GM23248 (cell line): Measurements from ENCODE around the gene VCPKMT. TPM values are rescaled to one million over a fixed set of nuclear protein-coding genes. Genes with fewer than 3 reads are reported as not detected.

Experiments used
- DNase-seq: peaks from one replicate; pipeline ENCODE4 v3.0.0-alpha.2; 2015
- H2AFZ ChIP-seq: fragments of 200-600 bp; sonication (generic); 2 replicates; pipeline ENCODE4 v1.6.1; 2016; ENCODE audit warnings: antibody characterized with exemption
- H3F3A ChIP-seq: fragments of 200-600 bp; sonication (generic); 2 replicates; pipeline ENCODE4 v1.6.1; 2016; ENCODE audit warnings: mild to moderate bottlenecking, antibody characterized with exemption, mixed run types; ENCODE audit not compliant: insufficient read depth
- H3K27ac ChIP-seq: fragments of 200-600 bp; sonication (generic); 2 replicates; pipeline ENCODE4 v1.5.1; 2016; ENCODE audit warnings: mild to moderate bottlenecking
- H3K27me3 ChIP-seq: fragments of 200-600 bp; sonication (generic); replicated peaks from 2 replicates; pipeline ENCODE4 v1.6.1; 2016; ENCODE audit warnings: mild to moderate bottlenecking; ENCODE audit not compliant: insufficient read depth
- H3K36me3 ChIP-seq: fragments of 200-600 bp; sonication (generic); 2 replicates; pipeline ENCODE4 v1.6.1; 2016; ENCODE audit warnings: low read depth, mild to moderate bottlenecking
- H3K4me1 ChIP-seq: fragments of 200-600 bp; sonication (generic); 2 replicates; pipeline ENCODE4 v1.6.1; 2016; ENCODE audit warnings: mild to moderate bottlenecking; ENCODE audit not compliant: insufficient read depth
- H3K4me2 ChIP-seq: fragments of 200-600 bp; sonication (generic); one replicate; pipeline ENCODE4 v1.6.1; 2016; ENCODE audit warnings: mild to moderate bottlenecking; ENCODE audit not compliant: unreplicated experiment
- H3K4me3 ChIP-seq: fragments of 200-600 bp; sonication (generic); 2 replicates; pipeline ENCODE4 v1.5.1; 2016; ENCODE audit warnings: mild to moderate bottlenecking
- H3K79me2 ChIP-seq: fragments of 200-600 bp; sonication (generic); 2 replicates; pipeline ENCODE4 v1.6.1; 2016; ENCODE audit warnings: mild to moderate bottlenecking; ENCODE audit not compliant: insufficient read depth
- H3K9ac ChIP-seq: fragments of 200-600 bp; sonication (generic); 2 replicates; pipeline ENCODE4 v1.6.1; 2016; ENCODE audit warnings: mild to moderate bottlenecking
- H3K9me2 ChIP-seq: fragments of 200-600 bp; sonication (generic); 2 replicates; pipeline ENCODE4 v1.6.1; 2016; ENCODE audit warnings: mixed run types, mild to moderate bottlenecking, moderate library complexity; ENCODE audit not compliant: insufficient read depth
- H3K9me3 ChIP-seq: fragments of 200-600 bp; sonication (generic); one replicate; pipeline ENCODE4 v1.6.1; 2017; ENCODE audit warnings: low read depth
- H4K20me1 ChIP-seq: fragments of 200-600 bp; sonication (generic); 2 replicates; pipeline ENCODE4 v1.6.0; 2016; ENCODE audit not compliant: insufficient read depth
- EZH2 ChIP-seq: fragments of 200-600 bp; sonication (generic); IDR thresholded peaks from 2 replicates; pipeline ENCODE4 v1.6.1; 2018; ENCODE audit warnings: antibody characterized with exemption, mild to moderate bottlenecking; ENCODE audit not compliant: insufficient read depth, poor library complexity, severe bottlenecking
- EZH2phosphoT487 ChIP-seq: fragments of 200-600 bp; sonication (generic); IDR thresholded peaks from 2 replicates; pipeline ENCODE4 v1.6.1; 2018; ENCODE audit warnings: antibody characterized with exemption, moderate library complexity, mild to moderate bottlenecking, low read depth; ENCODE audit not compliant: insufficient read depth
- WGBS, 2 experiments: methylation state at CpG; one replicate each; pipeline ENCODE4 v1.1.6; 2015 to 2017; ENCODE audit warnings: low lambda C conversion rate in 2 of 2, low coverage in 1 of 2; ENCODE audit errors: missing lambda C conversion rate in 2 of 2; 5-methylcytosine and 5-hydroxymethylcytosine counted together
- in situ Hi-C: fragments of 300-500 bp; cut with MboI; formaldehyde crosslinking; loops from 2 replicates; pipeline ENCODE4 v1.15.0; 2020
- polyA plus RNA-seq: library from polyadenylated mRNA; unstranded; fragments of >200 nt; fragmentation: Nextera tagmentation; extraction: Ambion mirVana; gene quantifications from 2 replicates; pipeline ENCODE4 v1.2.1, GENCODE V29; 2016
- small RNA-seq: library from RNA; depleted of rRNA; stranded (forward); fragments of <200 nt; gene quantifications from one replicate; pipeline ENCODE3, GENCODE V24; 2014; ENCODE audit warnings: low read depth, low replicate concordance
- total RNA-seq: library from RNA; depleted of rRNA; stranded (reverse); fragments of >200 nt; shearing (Covaris generic); gene quantifications from 2 replicates; pipeline ENCODE4 v1.2.3, GENCODE V29; 2014; rRNA removed

The VCPKMT gene
- total and polyA plus RNA-seq, 2 experiments from 2014 or later = 7.5 to 9.4 TPM

DNA sequence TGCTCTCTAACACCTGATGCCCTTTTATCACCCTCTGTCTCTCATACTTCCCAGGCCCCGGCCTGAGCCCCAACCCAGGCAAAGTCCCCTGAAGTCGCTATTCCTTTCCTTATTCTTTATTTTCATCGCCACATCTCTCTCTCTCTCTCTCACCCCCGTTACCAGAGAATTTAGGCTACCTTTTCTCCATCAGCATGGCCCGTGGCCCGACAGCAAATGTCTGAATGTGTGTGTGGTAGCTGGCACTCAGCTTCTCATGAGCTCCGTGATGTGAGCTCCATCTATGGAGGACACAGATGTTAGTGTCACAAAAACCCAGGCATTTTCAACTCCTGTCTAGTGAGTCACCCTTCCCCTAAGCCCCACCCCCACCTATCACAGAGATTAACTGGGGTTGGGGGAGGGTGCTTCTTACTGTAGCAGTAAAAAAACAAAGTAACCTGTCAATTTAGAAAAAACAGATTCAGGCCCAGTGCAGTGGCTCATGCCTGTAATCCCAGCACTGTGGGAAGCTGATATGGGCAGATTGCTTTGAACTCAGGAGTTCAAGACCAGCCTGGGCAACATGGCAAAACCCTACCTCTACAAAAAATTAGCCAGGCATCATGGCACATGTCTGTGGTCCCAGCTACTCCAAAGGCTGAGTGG lies 53.8 kb downstream of the VCPKMT start:
- Histone ChIP-seq H3K9me3 (no peaks in the 10 kb centered on the region), H4K20me1 (no peaks in the 10 kb centered on the region), H3K27ac (no peak overlapping the region; the same call in 1 of the 2 replicates), H3K27me3 (no peaks in the 10 kb centered on the region), H3K4me2 (no peak overlapping the region), H3K4me1 (peaks cover 42% of the 10 kb centered on the region), H3F3A (peaks cover 31% of the 10 kb centered on the region), H2AFZ (no peak overlapping the region), H3K9me2 (no peaks in the 10 kb centered on the region), H3K79me2 (no peaks in the 10 kb centered on the region), H3K4me3 (no peak overlapping the region), H3K9ac (0 out of 2 replicates have a peak overlapping the region, but pooled peaks have one; percentile 15), H3K36me3 (no peaks in the 10 kb centered on the region)
- TF ChIP-seq EZH2 (no peak), EZH2phosphoT487 (no peak)
- in situ Hi-C loops = no loop called here
- peak; percentile 60 for DNase-seq
- 89 to 93% methylated on average over 7 of the region's 7 CpGs for WGBS, 2 experiments

DNA sequence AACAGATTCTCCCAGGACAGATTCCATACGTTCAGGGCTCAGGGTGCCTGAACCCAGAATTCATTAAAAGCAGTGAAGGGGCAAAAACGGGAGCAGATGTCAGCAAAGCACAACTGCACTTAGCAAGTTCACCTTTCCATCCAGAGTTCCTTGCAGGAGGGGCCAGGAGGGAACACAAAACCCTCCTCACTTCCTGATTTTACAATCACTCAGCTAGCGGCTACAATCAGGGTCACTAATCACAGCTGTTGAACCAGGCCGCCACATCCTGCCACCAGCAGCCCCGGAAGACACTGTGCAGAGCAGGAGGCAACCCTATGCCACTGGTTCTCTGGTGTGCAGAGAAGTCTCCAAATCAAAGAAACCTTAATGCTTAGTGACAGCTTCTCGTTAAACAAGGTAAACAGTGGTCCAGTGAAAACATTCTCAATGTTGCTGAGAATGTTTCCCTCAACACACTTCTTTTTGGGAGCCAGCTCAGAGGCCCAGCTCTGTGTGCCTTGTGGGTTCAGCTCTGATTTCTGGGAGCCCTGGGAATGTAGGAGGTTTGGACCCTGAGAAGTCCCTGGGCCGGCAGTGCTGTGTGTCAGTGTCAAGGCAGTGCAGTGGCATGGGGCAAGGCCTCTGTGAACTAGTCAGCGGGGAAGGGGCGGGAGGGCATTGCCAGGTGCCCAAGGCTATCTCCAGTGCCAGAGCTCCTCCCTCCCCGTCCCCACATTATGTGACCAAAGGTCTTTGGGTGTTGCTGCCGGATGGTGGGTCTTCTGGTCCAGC lies 54.5 kb downstream of the VCPKMT start:
- peaks cover 40% of the 10 kb centered on the region for H3K4me1 ChIP-seq
- H3K4me2 ChIP-seq = no peak overlapping the region
- no peaks in the 10 kb centered on the region for H3K9me3 ChIP-seq
- no peak for TF ChIP-seq EZH2phosphoT487
- no peak for TF ChIP-seq EZH2
- no peaks in the 10 kb centered on the region for H3K79me2 ChIP-seq
- H3K9me2 ChIP-seq = no peaks in the 10 kb centered on the region
- H3K4me3 ChIP-seq = no peak overlapping the region
- peak overlapping the region; percentile 59 for H2AFZ ChIP-seq
- WGBS, 2 experiments = 84% methylated on average over 11 of the region's 11 CpGs
- H3K27ac ChIP-seq = peak overlapping the region; percentile 91
- H3K9ac ChIP-seq = peak overlapping the region; percentile 79
- in situ Hi-C loops = no loop called here
- no peaks in the 10 kb centered on the region for H3K27me3 ChIP-seq
- no peaks in the 10 kb centered on the region for H4K20me1 ChIP-seq
- peak; percentile 28 for DNase-seq
- peaks cover 31% of the 10 kb centered on the region for H3F3A ChIP-seq
- H3K36me3 ChIP-seq = no peaks in the 10 kb centered on the region

DNA sequence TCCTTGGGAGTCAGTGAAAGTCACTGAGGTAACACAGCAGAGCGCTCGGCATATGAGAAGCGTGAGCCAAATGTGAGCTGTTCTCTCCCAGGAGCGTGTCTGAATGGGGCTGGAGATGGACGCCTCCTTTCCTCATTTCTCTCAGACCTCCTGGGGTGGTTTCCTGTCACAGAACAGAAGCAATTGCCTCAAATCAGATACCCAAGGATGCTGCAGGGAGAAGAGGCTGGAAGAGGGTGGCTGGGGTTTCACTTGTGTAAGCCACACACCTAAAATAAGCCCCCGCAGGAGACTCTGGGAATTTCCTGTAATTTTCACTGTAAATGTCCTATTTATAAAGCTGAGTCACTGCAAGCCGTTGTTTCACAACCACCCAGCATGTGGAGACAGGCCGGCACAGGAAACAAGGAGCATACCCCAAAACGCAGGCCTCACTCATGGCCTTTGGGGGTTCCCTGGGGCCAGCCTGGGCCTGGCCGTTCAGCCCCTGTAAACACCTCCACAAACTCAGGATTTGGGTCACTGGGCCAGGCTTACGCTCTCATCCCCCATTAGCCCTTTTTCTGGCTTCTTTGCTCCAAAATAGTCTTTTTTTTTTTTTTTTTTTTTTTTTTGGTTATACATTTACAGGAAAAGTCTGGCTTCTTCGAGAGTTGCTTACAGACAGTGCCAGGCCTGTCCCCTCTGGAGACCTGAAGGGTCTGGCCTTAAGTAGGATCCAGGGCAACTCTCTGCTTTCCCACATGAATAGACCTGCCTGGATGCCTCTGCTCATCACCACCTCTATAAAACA lies 55.3 kb downstream of the VCPKMT start:
- no peaks in the 10 kb centered on the region for H3K36me3 ChIP-seq
- 4 to 5% methylated on average over 12 of the region's 12 CpGs for WGBS, 2 experiments
- H3K4me2 ChIP-seq = peak overlapping the region; percentile 68
- H3K9me3 ChIP-seq = no peaks in the 10 kb centered on the region
- H3F3A ChIP-seq = peaks cover 31% of the 10 kb centered on the region
- peak overlapping the region; percentile 59 for H2AFZ ChIP-seq
- in situ Hi-C loops = no loop called here
- peak overlapping the region; percentile 79 for H3K9ac ChIP-seq
- H3K4me1 ChIP-seq = peaks cover 40% of the 10 kb centered on the region
- H3K79me2 ChIP-seq = no peaks in the 10 kb centered on the region
- no peaks in the 10 kb centered on the region for H3K9me2 ChIP-seq
- H3K4me3 ChIP-seq = peak overlapping the region; percentile 53
- H4K20me1 ChIP-seq = no peaks in the 10 kb centered on the region
- TF ChIP-seq EZH2 (no peak), EZH2phosphoT487 (no peak)
- peak; percentile 94 for DNase-seq
- no peaks in the 10 kb centered on the region for H3K27me3 ChIP-seq
- H3K27ac ChIP-seq = peak overlapping the region; percentile 91

DNA sequence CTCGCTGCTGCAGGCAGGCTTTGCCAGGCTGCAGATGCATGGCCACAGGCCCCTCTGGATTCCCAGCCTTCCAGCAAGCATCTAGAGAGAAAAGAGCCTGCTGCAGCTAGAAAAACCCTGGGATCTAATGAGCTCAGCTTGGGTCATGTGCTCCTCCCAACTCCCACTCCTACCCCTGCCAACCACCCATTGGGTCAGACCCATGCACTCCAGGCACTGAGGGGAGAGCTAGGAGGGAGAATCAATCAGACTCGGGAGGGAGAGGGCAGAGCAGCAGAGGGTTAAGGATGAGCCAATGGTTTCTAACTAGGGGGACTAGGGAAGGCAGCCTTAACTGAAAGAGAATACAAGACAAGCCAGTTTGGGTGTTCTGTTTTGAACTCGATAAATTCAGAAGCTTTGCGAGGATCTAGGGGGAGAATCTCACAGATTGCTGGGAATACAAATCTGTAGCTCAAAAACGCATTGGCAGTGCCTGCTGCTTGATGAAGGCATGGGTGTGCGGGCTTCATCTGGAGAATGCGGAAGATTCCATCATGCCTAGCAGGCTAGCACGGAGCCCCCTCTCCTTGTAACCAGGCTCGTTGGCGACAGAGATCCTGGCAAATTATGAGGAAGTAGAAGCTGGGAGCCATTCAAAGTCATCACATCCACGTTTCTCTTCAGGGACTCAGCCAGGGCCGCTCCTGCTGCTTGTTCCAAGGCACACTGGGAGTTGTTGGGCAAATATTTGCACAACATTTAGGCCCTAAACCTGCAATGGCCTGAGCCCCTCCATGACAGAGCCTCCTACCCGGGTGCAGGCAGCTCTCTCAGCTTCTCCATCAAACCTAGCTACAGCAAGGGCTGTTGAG lies 56.4 kb downstream of the VCPKMT start:
- in situ Hi-C loops = no loop called here
- H3K4me1 ChIP-seq = peaks cover 40% of the 10 kb centered on the region
- 77% methylated on average over 13 of the region's 13 CpGs for WGBS, 2 experiments
- no peak for DNase-seq
- no peaks in the 10 kb centered on the region for H3K36me3 ChIP-seq
- H3K79me2 ChIP-seq = no peaks in the 10 kb centered on the region
- no peaks in the 10 kb centered on the region for H3K9me3 ChIP-seq
- H4K20me1 ChIP-seq = no peaks in the 10 kb centered on the region
- peak overlapping the region; percentile 59 for H2AFZ ChIP-seq
- peaks cover 31% of the 10 kb centered on the region for H3F3A ChIP-seq
- no peaks in the 10 kb centered on the region for H3K27me3 ChIP-seq
- H3K9me2 ChIP-seq = no peaks in the 10 kb centered on the region
- H3K4me3 ChIP-seq = peak overlapping the region; percentile 53
- no peak for TF ChIP-seq EZH2
- TF ChIP-seq EZH2phosphoT487 = no peak
- H3K4me2 ChIP-seq = peak overlapping the region; percentile 68
- H3K27ac ChIP-seq = peak overlapping the region; percentile 91
- H3K9ac ChIP-seq = peak overlapping the region; percentile 79

Small RNAs within 50 kb of the gene (small RNA-seq; reads per million reads assigned to genes)
- gene RF00019 = not detected

Other genes with a start within 250 kb of the VCPKMT start
- gene ARF6, start 223.5 kb downstream of the VCPKMT start, total RNA-seq = 88.3 and 92.5 TPM in 2 replicates
- 120 and 123 TPM in 2 replicates for gene ARF6, start 223.5 kb downstream of the VCPKMT start, polyA plus RNA-seq
- gene SOS2, start 115.0 kb upstream of the VCPKMT start, total RNA-seq = 13.7 and 14.0 TPM in 2 replicates
- gene SOS2, start 115.0 kb upstream of the VCPKMT start, polyA plus RNA-seq = 2.6 and 3.2 TPM in 2 replicates
- 1.3 and 2.6 TPM in 2 replicates for gene L2HGDH, start 195.7 kb upstream of the VCPKMT start, total RNA-seq
- 1.8 and 2.0 TPM in 2 replicates for gene L2HGDH, start 195.7 kb upstream of the VCPKMT start, polyA plus RNA-seq
- 4.4 and 7.8 TPM in 2 replicates for gene DMAC2L, start 195.8 kb upstream of the VCPKMT start, total RNA-seq
- 12.3 and 15.9 TPM in 2 replicates for gene DMAC2L, start 195.8 kb upstream of the VCPKMT start, polyA plus RNA-seq